GM21737 (cell line): ENCODE measurements around the gene C1QL4.
"Not testable (repeated sequence)": the region's sequence is repeated elsewhere in the genome, so short reads cannot be mapped to it uniquely, and the experiment has no call there.

Experiments
- ATAC-seq: cut with Tn5 transposase; IDR thresholded peaks from one replicate; pipeline ENCODE4 v1.9.1; 2021; ENCODE audit warnings: mild to moderate bottlenecking, moderate library complexity; ENCODE audit not compliant: unreplicated experiment

The C1QL4 gene

DNA sequence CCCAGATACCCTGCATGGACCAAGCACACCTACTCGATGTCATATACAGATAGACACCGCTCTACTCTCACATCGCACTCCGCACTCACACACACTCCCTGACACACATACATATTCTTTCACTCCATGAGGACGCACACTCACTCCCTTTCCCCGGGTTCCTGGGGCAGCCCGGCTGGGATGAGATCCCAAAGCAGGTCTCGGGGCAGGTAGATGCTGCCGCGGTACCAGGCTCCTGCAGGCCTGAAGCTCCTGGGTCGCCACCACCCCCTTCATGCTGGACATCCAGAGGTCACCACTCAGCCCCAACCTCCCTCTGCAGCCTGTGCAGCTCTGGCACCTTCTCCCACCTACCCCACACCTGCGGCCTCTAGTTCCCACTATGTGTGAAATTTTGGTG lies 2.3 kb downstream of the C1QL4 start:
- no peak for ATAC-seq

DNA sequence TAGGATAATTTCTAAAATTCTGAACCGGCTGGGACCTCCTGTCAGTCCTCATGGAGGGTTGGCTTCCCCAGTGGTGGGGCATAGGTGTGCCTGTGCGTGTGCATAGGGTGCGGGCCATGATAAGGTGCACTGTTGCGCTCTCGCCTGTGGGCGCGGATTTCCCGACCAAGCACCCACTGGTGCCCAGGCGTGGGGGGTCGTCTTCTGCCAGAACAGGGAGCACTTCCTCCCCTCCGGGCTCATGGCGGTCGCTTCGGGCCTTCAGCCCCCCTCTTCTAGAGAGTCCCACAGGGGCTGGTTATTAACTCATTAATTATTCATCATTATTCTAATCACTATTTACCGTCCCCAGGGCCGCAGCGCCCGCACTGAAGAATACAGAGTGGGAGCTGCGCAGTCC lies 2.8 kb downstream of the C1QL4 start:
- no peak for ATAC-seq

DNA sequence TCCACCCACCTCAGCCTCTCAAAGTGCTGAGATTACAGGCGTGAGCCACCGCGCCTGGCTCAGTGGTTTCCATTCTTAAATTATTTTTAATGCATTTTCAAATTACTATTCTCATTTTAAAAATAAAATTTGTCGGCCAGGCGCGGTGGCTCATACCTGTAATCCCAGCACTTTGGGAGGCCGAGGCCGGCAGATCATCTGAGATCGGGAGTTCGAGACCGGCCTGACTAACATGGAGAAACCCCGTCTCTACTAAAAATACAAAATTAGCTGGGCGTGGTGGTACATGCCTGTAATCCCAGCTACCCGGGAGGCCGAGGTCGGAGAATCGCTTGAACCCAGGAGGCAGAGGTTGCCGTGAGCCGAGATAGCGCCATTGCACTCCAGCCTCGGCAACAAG lies 3.2 kb downstream of the C1QL4 start:
- not testable (repeated sequence) for ATAC-seq

DNA sequence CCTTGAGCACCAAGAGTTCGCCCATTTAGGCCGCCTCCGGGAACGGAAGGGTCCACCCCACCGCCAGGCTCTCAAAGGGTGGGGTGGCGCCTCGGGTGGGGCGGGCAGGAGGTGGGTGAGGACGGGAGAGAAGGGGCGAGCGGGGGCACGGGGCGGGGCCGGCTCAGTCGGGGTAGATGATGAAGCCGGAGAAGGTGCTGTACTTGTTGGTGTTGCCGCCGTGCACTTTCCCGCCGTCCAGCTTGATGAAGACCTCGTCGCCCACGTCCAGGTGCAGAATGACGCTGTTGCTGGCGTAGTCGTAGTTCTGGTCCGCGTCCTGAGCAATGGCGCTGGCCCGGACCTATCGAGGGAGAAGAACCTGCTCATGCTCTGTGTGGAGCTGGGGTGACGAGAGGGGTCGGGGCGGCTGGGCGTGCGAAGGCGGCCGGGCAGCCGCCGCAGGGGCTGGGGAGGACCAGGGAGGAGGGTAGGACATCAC lies 4.1 kb downstream of the C1QL4 start:
- no peak for ATAC-seq

DNA sequence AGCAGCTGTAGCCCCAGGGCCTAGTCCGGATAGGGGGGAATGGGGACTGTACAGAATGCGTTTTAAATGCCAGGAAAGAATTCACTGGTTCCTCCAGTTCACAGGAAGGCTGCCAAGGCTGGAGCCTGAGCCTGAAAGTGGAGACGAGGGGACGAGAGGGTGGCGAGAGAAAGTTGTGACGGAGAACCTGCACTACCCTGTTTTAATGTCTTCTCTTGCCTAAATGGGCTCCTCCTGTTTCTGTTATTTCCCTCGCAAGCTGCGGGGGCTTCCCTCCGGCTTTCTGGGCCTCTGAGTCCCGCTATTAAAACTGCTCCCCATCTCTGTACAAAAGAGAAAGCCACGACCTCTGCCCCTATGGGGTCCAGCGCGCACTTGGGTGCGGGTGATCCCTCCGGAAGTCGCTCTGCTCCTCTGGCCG lies 4.5 kb downstream of the C1QL4 start:
- ATAC-seq, result no peak

DNA sequence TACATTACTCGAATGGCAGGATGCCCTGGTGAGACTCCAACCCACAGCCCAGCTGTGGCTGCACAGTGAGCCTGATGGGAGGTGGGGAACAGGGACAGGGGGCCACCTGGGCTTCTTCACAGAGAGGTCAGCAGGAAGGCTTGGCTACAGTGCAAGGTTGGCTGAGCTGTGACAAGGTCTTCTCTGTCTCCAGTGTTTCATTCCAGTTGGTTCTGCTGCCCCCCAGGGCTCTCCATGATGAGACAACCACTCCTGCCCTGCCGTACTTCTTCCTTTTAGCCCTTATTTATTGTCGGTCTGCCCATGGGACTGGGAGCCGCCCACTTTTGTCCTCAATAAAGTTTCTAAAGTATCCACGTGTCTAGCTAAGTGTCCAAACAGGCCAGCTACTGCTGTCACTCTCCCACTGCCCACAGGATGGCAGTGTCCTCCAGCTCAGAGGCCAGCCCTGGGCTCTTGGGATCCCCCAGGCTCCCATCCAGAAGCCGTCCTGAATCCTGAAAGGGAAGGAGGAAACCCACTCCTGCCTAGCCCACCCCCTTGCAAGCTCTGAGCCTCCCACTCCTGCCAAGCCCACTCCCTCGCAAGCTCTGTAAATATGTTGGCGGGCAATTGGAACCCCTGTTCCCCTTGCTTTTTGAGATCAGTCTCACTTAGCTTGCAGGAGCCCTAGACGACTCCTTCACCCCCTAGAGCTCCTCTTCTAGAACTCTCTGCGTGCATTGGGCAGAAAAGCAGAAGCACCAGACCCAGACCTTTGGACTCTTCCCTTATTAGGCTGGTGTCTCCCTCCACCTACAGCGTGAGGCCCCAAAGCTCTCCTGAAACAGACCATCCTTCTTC lies 5.4 kb downstream of the C1QL4 start:
- ATAC-seq, result no peak

DNA sequence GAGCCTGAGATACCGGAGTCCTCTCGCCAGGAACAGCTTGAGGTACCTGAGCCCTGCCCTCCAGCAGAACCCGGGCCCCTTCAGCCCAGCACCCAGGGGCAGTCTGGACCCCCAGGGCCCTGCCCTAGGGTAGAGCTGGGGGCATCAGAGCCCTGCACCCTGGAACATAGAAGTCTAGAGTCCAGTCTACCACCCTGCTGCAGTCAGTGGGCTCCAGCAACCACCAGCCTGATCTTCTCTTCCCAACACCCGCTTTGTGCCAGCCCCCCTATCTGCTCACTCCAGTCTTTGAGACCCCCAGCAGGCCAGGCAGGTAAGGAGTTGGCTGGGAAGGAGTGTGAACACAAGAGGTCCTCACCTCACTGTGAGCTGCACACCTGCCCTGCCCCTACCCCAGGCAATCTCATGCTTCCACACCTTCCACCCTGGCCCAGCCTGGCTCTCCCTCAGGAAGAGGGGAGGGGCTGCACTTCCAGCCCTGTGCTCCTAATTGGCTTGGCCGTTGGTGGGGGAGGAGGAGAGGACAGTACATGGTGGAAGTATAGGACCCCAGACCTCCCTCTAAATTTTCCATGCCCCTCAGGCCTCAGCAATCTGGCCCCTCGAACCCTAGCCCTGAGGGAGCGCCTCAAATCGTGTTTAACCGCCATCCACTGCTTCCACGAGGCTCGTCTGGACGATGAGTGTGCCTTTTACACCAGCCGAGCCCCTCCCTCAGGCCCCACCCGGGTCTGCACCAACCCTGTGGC lies 6.2 kb downstream of the C1QL4 start:
- no peak for ATAC-seq

DNA sequence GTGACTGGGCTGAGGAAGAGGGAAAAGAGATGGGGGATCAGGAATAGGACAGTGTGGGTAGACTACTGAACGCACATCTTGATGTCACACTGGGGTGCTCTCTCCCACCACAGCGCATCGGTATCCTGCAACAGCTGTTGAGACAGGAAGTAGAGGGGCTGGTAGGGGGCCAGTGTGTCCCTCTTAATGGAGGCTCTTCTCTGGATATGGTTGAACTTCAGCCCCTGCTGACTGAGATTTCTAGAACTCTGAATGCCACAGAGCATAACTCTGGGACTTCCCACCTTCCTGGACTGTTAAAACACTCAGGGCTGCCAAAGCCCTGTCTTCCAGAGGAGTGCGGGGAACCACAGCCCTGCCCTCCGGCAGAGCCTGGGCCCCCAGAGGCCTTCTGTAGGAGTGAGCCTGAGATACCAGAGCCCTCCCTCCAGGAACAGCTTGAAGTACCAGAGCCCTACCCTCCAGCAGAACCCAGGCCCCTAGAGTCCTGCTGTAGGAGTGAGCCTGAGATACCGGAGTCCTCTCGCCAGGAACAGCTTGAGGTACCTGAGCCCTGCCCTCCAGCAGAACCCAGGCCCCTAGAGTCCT lies 6.9 kb downstream of the C1QL4 start:
- ATAC-seq, result no peak

DNA sequence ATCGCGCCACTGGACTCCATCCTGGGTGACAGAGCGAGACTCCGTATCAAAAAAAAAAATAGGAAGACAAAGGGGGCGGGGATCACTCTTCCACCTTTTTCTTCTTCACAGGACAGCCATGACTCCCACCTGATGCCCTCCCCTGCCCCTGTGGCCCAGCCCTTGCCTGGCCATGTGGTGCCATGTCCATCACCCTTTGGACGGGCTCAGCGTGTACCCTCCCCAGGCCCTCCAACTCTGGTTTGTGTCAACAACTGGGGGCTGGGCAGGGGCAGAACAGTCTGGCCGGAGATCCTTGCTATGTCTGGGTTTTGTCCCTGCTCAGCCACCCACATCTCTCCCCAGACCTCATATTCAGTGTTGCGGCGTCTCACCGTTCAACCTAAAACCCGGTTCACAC lies 8.2 kb downstream of the C1QL4 start:
- ATAC-seq, result no peak

DNA sequence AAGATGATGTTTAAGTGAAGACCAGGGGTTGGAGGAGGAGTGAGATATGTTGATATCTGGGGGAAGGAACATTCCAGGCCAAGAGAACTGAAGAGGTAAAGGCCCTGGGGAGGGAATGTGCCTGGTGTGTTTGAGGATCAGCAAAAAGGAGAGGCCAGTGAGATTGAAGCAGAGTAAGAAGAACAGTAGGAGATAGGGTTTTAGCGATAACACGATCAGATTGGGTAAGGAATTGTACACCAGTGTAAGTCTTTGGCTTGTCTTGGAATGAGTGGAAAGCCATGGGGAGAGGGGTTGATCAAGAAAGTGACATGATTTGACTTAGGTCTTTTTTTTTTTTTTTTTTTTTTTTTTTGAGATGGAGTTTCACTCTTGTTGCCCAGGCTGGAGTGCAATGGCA lies 9.1 kb downstream of the C1QL4 start:
- ATAC-seq, result no peak

DNA sequence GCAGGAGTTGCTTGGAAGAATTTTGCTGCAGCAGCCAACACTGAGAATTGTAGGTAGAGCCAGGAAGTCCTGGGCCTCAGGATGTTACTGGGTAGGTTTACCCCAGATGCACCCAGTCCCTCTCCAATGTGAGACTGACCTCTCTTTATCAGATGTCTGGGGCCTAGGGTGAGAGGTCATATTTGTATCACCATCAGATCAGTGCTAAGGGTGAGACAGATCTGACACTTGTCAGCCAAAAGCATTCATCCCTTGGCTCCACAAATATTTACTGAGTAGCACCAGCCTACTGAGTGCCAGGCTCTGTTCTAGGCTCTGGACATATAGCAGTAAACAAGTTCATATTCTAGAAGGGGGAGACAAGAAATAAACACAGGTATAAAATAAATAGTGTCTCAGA lies 9.6 kb downstream of the C1QL4 start:
- no peak for ATAC-seq

DNA sequence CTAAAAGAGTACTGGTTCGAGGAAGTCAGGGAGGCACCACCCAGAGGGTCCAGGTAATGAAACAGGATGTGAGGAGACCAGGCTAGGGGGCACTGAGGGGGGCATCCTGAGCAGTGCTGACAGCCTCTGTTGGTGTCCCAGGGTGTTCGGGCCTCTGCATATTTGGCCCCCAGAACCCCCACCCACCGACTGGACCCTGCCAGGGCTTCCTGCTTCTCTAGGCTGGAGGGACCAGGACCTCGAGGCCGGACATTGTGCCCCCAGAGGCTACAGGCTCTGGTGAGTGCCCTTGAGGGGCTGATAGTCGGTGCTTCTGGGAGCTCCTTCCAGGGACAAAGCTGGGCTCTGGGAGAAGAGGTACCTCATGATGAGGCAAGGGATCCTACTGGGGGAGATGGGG lies 11.4 kb downstream of the C1QL4 start:
- ATAC-seq, result no peak

DNA sequence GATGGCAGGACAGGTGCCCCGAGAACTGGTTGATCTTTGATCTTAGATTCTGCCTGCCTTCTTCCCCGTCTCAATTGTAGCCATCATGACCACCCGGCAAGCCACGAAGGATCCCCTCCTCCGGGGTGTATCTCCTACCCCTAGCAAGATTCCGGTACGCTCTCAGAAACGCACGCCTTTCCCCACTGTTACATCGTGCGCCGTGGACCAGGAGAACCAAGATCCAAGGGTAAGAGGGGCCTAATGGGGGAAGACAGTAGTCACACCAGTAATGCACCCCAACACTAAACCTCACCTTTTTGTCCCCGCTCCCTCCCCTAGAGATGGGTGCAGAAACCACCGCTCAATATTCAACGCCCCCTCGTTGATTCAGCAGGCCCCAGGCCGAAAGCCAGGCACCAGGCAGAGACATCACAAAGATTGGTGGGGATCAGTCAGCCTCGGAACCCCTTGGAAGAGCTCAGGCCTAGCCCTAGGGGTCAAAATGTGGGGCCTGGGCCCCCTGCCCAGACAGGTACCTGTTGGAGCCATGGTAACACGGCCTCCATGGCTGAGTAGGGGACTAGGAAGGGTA lies 13.4 kb downstream of the C1QL4 start:
- ATAC-seq, result no peak

DNA sequence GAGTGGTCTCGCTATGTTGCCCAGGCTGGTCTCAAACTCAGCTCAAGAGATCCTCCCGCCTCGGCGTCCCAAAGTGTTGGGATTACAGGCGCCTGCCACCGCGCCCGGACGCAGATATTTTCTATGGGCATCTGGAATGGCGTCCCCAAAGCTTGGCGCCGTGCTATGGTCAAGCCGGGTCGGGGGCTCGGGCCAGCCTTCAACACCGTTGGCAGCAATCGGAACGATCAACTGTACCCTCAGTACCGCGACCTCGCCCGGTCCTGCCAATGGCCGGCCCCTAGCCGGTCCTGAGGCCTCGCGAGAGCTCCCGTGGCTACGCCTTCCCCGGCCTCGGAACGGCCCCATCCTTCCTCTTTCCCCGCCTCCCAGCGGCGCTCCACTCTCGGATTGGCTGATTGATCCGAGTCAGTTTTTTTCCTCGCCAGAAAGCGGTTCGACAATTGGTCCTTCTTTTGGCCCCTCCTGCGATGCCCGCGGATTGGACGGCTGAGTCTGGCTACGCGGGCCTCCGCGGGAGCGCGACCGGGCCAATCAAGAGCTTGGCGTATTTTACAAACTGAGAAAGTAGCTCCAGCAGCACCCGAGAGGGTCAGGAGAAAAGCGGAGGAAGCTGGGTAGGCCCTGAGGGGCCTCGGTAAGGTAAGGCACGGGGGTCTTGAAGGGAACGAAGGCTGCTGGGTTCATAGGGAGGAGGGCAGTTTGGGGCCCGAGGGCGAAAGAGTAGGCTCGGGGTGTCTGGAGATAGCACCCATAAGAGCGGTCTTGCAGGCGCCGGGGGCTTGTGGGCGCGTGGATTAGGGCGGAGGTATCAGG lies 14.1 kb downstream of the C1QL4 start, which contains the start of gene TROAP:
Gene TROAP, plus strand, starts transcription at position 548 of the 816 bp plus-strand sequence. CDS start 354 bp downstream, outside the sequence.
- peak; percentile 96 for ATAC-seq

DNA sequence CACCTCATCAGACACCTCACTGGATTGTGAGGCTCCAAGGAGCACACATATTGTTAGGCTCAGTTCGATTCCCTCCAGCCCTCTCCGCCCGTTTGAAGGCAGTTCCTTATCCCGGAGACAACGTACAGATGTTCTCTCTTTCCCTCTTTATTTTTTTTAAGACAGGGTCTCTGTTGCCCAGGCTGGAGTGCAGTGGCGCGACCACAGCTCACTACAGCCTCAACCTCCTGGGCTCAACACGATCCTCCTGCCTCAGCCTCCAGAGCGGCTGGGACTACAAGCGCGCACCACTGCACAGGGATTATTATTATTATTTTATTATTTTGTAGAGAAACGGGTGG lies 14.7 kb downstream of the C1QL4 start:
- no peak for ATAC-seq

DNA sequence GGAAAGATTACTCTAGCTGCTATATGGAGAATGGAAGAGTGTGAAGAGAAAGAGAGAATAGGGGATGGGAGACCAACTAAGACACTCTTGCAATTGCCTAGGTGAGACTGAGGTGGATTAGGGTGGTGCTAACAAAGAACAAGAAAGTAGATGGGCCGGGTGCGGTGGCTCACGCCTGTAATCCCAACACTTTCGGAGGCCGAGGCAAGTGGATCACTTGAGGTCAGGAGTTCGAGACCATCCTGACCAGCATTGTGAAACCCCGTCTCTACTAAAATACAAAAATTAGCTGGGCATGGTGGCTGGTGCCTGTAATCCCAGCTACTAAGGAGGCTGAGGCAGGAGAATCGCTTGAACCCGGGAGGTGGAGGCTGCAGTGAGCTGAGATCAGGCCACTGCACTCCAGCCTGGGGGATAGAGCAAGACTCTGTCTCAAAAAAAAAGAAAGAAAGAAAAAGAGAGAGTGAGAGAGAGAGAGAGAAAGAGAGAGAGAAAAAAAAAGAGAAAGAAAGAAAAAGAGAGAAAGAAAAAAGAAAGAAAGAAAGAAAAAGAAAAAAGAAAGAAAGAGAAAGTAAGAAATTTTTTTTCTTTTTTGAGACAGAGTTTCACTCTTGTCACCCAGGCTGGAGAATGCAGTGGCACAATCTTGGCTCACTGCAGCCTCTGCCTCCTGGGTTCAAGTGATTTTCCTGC lies 16.4 kb downstream of the C1QL4 start:
- not testable (repeated sequence) for ATAC-seq

DNA sequence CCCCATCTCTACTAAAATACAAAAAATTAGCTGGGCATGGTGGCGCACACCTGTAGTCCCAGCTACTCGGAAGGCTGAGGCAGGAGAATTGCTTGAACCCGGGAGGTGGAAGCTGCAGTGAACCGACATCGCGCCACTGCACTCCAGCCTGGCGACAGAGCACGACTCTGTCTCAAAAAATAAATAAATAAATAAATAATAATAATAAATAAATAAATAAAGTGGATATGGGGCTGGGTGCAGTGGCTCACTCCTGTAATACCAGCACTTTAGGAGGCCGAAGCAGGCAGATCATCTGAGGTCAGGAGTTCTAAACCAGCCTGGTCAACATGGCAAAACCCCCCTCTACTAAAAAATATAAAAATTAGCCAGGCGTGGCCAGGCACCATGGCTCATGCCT lies 19.9 kb downstream of the C1QL4 start:
- ATAC-seq, result not testable (repeated sequence)

DNA sequence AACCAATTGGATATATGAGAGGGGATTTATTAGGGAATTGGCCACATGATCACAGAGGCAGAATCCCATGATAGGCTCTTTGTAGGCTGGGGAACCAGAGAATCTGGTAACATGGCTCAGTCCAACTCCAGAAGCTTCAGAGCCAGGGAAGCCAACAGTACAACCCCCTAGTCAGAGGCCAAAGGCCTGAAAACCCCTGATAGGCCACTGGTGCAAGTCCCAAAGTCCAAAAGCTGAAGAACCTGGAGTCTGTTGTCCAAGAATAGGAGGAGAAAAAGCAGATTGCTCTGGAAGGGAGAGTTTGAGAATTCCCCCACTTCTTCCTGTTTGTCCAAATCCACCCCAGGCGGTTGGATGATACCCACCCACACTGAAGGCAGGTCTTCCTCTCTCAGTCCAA lies 22.2 kb downstream of the C1QL4 start:
- ATAC-seq, result no peak

DNA sequence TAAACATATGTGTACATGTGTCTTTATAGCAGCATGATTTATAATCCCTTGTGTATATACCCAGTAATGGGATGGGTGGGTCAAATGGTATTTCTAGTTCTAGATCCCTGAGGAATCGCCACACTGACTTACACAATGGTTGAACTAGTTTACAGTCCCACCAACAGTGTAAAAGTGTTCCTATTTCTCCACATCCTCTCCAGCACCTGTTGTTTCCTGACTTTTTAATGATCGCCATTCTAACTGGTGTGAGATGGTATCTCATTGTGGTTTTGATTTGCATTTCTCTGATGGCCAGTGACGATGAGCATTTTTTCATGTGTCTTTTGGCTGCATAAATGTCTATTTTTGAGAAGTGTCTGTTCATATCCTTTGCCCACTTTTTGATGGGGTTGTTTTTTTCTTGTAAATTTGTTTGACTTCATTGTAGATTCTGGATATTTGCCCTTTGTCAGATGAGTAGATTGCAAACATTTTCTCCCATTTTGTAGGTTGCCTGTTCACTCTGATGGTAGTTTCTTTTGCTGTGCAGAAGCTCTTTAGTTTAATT lies 26.5 kb downstream of the C1QL4 start:
- not testable (repeated sequence) for ATAC-seq

DNA sequence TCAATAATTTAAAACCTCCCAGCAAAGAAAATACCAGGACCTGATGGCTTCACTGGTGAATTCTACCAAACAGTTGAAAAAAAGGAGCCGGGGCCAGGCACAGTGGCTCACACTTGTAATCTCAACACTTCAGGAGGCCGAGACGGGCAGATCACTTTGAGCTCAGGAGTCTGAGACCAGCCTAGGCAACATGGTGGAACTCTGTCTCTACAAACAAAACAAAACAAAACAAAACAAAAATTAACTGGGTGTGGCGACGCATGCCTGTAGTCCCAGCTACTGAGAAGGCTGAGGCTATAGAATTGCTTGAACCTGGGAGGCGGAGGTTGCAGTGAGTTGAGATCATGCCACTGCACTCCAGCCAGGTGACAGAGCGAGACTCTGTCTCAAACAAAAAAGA lies 27.6 kb downstream of the C1QL4 start:
- no peak for ATAC-seq
